Activated naive CD8-positive, alpha-beta T cell treated with anti-CD3 and anti-CD28 coated beads for 36 hours (primary cell): ENCODE results near the gene UBE3A. TPM values are rescaled to one million over a fixed set of nuclear protein-coding genes. Genes with fewer than 3 reads are reported as not detected.
"Not testable (repeated sequence)": the region's sequence is repeated elsewhere in the genome, so short reads cannot be mapped to it uniquely, and the experiment has no call there.

Experiments used
- DNase-seq: peaks from one replicate; pipeline ENCODE4 v3.0.0; 2021
- H3K27ac Mint-ChIP-seq: one replicate; pipeline ENCODE4 v1.8.0; 2022; ENCODE audit warnings: mild to moderate bottlenecking, moderate library complexity, mixed read lengths
- H3K27me3 Mint-ChIP-seq: one replicate; pipeline ENCODE4 v1.8.0; 2022; ENCODE audit warnings: mild to moderate bottlenecking, mixed read lengths
- H3K36me3 Mint-ChIP-seq: one replicate; pipeline ENCODE4 v1.8.0; 2021; ENCODE audit warnings: mild to moderate bottlenecking, mixed read lengths
- H3K4me1 Mint-ChIP-seq: one replicate; pipeline ENCODE4 v1.8.0; 2021; ENCODE audit warnings: mixed read lengths
- H3K4me3 Mint-ChIP-seq: one replicate; pipeline ENCODE4 v1.8.0; 2022; ENCODE audit warnings: mild to moderate bottlenecking, moderate library complexity, mixed read lengths
- H3K9me3 Mint-ChIP-seq: one replicate; pipeline ENCODE4 v1.8.0; 2022; ENCODE audit warnings: mixed read lengths
- total RNA-seq, 2 experiments: library from RNA; stranded (reverse); gene quantifications; one replicate each; pipeline ENCODE4 v1.2.3, GENCODE V29; 2021

Gene UBE3A
- total RNA-seq, 2 experiments from 2014 or later = 122 to 125 TPM

DNA sequence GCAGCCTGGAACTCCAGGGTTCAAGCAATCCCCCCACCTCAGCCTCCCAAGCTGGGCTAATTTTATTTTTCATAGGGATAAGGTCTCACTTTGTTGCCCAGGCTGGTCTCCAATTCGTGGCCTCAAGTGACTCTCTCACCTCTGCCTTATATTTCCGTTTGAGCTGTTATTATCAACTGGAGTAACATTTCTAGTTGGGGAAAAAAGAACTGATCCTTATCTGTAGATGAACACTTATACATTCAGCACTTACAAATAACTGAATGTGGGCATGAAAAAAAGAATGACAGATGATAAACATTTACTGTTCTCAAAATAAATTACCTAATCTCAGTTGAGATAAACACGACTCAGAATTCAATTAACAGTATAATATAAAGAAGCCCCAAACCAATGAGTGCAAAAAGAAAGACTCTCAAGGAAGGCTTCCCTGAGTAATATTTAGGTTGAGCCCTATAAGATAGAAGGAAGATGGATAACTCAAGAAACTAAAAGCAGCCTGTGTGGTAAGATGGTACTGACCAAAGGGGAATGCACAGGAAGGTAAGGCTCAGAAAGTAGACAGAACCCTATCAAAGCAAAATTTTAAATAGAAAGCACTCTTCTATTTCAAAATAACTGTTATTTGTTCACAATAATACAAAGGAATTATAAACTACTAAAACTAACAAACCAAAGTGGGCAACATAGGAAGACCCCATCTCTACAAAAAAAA is 11.8 kb downstream of the UBE3A start:
- Mint-ChIP-seq H3K4me3 (no peak overlapping the region), H3K9me3 (peaks cover 7% of the 10 kb centered on the region), H3K4me1 (peaks cover 46% of the 10 kb centered on the region), H3K27me3 (no peaks in the 10 kb centered on the region), H3K36me3 (peaks cover 56% of the 10 kb centered on the region), H3K27ac (no peak overlapping the region)
- no peak for DNase-seq

DNA sequence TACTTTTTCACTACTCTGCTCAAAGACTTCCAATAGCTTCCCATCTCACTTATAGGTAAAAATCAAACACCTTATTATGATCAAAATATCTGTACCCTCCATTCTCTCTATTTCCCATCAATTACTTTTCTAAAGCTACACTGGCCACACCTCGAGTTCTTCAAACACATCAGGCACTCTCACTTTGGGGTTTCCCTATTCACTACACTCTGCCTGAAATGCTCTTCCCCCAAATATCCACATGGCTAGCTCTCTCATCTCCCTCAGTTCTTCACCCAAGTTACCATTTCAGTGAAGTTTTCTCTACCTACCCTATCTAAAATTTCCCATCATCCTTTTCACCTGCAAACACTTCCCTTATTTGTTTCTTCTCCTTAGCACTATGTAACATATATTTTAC is 14.8 kb downstream of the UBE3A start:
- DNase-seq = no peak
- no peak overlapping the region for H3K4me3 Mint-ChIP-seq
- peaks cover 64% of the 10 kb centered on the region for H3K36me3 Mint-ChIP-seq
- peaks cover 41% of the 10 kb centered on the region for H3K4me1 Mint-ChIP-seq
- H3K27me3 Mint-ChIP-seq = no peaks in the 10 kb centered on the region
- H3K27ac Mint-ChIP-seq = no peak overlapping the region
- H3K9me3 Mint-ChIP-seq = peaks cover 24% of the 10 kb centered on the region

DNA sequence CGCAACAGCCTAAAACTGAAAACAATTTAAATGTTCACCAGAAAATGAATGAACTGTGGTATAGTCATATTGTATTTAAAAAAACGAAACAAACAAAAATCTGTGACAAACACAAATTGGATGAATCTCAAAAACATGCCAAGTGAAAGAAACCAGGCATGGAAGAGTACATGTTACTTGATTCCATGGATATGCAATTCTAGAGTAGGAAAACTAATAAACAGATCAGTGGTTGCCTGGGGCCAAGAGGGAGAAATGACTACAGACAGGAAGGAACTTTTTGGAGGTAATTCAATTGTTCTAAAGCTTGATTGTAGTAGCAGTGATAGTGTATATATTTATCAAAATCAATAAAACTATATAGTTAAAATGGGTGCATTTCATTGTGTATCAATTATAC is 16.8 kb downstream of the UBE3A start:
- H3K36me3 Mint-ChIP-seq = peaks cover 75% of the 10 kb centered on the region
- H3K9me3 Mint-ChIP-seq = peaks cover 30% of the 10 kb centered on the region
- no peak overlapping the region for H3K27ac Mint-ChIP-seq
- no peaks in the 10 kb centered on the region for H3K27me3 Mint-ChIP-seq
- no peak overlapping the region for H3K4me3 Mint-ChIP-seq
- H3K4me1 Mint-ChIP-seq = peaks cover 40% of the 10 kb centered on the region
- no peak for DNase-seq

DNA sequence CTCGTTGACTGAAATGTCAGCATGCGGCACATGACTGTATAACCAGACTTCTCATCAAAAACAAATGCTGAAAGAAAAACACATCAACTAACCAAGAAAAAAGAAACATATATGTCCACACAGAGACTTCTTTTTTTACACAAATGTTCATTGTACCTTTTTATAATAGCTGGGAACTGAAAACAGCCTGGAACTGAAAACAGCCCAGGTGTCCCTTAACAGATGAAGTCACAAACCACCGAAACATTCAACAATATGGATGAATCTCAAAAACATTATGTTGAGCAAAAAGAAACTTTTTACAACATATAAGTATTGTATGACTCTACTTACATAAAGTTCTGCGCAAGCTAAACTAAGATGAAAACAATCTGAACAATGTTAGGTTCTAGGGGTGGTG is 20.6 kb downstream of the UBE3A start:
- H3K4me1 Mint-ChIP-seq = peaks cover 53% of the 10 kb centered on the region
- peaks cover 39% of the 10 kb centered on the region for H3K9me3 Mint-ChIP-seq
- peaks cover 87% of the 10 kb centered on the region for H3K36me3 Mint-ChIP-seq
- DNase-seq = no peak
- H3K27me3 Mint-ChIP-seq = no peaks in the 10 kb centered on the region
- H3K4me3 Mint-ChIP-seq = no peak overlapping the region
- H3K27ac Mint-ChIP-seq = no peak overlapping the region

DNA sequence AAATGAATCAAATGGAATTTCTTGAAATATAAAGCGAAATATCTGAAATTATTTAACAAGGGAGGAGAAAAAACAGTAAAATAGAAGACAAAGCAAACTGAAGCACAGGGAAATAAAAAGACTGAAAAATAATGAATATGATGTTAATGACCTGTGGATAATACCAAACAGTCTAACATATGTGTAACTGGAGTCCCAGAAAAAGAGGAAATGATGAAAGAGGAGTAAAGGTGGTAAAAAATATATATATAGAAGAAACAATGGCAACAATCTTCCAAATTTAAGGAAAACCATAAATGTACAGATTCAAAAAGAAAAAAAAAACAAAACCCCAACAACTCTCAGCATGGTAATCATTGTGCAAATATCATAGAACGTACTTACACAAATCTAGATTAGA is 21.2 kb downstream of the UBE3A start:
- Mint-ChIP-seq H3K27me3 (no peaks in the 10 kb centered on the region), H3K27ac (no peak overlapping the region), H3K9me3 (peaks cover 39% of the 10 kb centered on the region), H3K4me1 (peaks cover 58% of the 10 kb centered on the region), H3K36me3 (peaks cover 90% of the 10 kb centered on the region), H3K4me3 (no peak overlapping the region)
- DNase-seq = no peak

DNA sequence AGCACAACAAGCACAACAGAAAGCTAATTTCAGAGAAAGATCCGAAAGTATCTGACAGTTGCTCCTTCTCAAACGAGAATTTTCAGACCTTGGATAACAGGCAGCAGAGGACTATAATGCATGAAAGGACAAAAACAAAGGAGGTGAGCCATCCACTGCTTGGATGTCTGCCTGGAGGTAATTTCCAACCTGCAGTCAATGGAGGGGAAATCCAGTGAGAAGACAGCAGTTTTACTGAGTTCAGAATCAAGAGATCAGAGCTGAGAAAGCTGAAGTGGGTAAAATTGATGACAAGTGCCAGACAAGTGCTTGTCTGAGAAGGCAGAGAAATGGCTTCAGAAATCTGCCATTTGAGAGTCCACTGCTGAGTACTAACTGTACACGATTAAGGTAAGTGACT is 22.1 kb downstream of the UBE3A start:
- H3K36me3 Mint-ChIP-seq = peaks cover 89% of the 10 kb centered on the region
- H3K9me3 Mint-ChIP-seq = peaks cover 38% of the 10 kb centered on the region
- peaks cover 59% of the 10 kb centered on the region for H3K4me1 Mint-ChIP-seq
- H3K27ac Mint-ChIP-seq = peak overlapping the region; percentile 27
- no peak for DNase-seq
- no peaks in the 10 kb centered on the region for H3K27me3 Mint-ChIP-seq
- no peak overlapping the region for H3K4me3 Mint-ChIP-seq

DNA sequence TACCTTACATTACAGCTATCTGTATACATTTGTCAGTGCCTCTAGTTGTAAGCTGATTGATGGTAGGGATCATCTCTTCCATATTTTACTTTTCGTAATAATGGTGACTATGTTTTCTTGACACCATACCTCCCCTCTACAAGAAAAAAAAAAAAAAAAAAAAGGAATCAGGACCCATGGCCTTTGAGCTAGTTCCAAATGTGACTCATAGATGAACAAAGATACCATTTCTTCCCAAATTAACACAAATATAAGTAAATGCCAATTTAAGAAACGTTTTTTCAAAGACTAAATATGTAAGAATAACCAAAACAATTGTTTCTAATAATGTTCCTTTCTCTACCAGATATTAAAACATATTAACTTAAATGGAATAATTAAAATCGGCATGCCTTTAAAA is 23.1 kb downstream of the UBE3A start:
- peaks cover 88% of the 10 kb centered on the region for H3K36me3 Mint-ChIP-seq
- H3K4me3 Mint-ChIP-seq = no peak overlapping the region
- no peak for DNase-seq
- H3K9me3 Mint-ChIP-seq = peaks cover 36% of the 10 kb centered on the region
- H3K27me3 Mint-ChIP-seq = no peaks in the 10 kb centered on the region
- peaks cover 60% of the 10 kb centered on the region for H3K4me1 Mint-ChIP-seq
- no peak overlapping the region for H3K27ac Mint-ChIP-seq

DNA sequence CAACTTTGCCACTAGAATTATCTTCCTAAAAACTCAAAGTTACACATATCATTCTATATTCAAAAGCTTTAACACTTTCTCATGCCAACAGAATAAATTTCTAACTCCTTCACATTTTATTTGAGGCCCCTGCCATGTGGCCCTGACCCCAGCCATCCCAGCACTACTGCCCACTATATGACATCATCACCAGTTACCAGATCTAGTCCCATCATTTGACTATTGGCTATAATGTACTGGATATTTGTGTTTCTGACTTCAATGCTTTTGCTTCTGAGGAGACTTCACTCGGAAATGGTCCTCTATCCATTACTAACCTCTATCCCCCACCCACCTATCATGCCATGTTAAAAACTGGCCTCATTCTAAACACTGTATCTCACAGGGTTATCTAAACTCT is 23.6 kb downstream of the UBE3A start:
- Mint-ChIP-seq H3K4me1 (peaks cover 60% of the 10 kb centered on the region), H3K27ac (no peak overlapping the region), H3K27me3 (no peaks in the 10 kb centered on the region), H3K9me3 (peaks cover 35% of the 10 kb centered on the region), H3K36me3 (peaks cover 86% of the 10 kb centered on the region), H3K4me3 (no peak overlapping the region)
- DNase-seq = no peak

DNA sequence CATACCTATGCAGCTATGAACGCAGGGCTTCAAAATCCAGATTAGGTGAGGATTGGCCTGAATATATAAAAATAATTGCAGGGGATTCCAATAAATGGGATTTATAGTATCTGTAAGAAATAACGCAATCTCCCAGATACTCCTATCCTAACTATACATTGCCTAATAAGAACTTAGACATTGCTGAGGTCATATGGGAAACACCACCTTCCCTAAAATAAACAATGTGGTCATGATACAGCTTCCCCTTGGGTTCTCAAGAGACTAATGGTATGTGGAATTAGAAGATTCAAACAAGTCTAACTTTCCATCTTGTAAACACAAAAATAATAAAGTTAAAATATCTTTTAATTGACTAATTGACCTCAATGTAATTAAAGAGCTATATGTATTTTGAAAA is 28.2 kb downstream of the UBE3A start:
- no peak for DNase-seq
- H3K4me1 Mint-ChIP-seq = peaks cover 49% of the 10 kb centered on the region
- no peak overlapping the region for H3K4me3 Mint-ChIP-seq
- H3K27me3 Mint-ChIP-seq = no peaks in the 10 kb centered on the region
- H3K9me3 Mint-ChIP-seq = peaks cover 25% of the 10 kb centered on the region
- H3K36me3 Mint-ChIP-seq = peaks cover 75% of the 10 kb centered on the region
- H3K27ac Mint-ChIP-seq = no peak overlapping the region

DNA sequence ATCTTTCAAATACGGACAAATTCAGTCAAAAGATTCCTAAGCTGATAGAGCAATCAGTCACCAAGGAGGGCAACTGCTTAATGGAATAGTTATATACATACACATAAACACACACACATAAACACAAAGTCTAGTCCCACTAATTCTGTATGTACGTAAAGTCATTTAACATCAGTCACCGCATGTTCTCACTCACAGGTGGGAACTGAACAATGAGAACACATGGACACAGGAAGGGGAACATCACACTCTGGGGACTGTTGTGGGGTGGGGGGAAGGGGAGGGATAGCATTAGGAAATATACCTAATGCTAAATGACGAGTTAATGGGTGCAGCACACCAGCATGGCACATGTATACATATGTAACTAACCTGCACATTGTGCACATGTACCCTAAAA is 29.1 kb downstream of the UBE3A start:
- H3K9me3 Mint-ChIP-seq = peaks cover 21% of the 10 kb centered on the region
- DNase-seq, H3K4me3 Mint-ChIP-seq, H3K27ac Mint-ChIP-seq, H3K27me3 Mint-ChIP-seq: not testable (repeated sequence)
- peaks cover 77% of the 10 kb centered on the region for H3K36me3 Mint-ChIP-seq
- H3K4me1 Mint-ChIP-seq = peaks cover 43% of the 10 kb centered on the region

DNA sequence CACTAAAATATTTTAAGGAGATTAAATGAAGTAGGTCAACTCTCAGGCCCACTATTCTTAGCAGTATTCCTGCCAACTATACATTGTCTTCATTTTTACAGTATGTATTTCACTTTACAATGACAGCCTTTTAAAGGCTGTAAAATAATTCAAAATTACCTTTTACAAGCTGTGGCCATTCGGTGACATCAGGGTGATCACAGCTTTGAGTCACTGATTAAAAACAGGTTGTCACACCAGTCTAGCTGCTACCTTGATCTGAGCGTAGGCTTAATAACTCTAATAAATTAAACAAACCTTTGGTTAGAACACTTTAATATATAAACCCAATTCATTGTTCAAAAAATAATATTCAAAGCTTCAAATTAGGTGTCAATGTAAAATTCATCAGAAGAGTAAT is 29.9 kb downstream of the UBE3A start:
- H3K27me3 Mint-ChIP-seq = no peaks in the 10 kb centered on the region
- peaks cover 77% of the 10 kb centered on the region for H3K36me3 Mint-ChIP-seq
- H3K27ac Mint-ChIP-seq = no peak overlapping the region
- H3K4me1 Mint-ChIP-seq = peaks cover 37% of the 10 kb centered on the region
- DNase-seq = no peak
- peaks cover 22% of the 10 kb centered on the region for H3K9me3 Mint-ChIP-seq
- no peak overlapping the region for H3K4me3 Mint-ChIP-seq

DNA sequence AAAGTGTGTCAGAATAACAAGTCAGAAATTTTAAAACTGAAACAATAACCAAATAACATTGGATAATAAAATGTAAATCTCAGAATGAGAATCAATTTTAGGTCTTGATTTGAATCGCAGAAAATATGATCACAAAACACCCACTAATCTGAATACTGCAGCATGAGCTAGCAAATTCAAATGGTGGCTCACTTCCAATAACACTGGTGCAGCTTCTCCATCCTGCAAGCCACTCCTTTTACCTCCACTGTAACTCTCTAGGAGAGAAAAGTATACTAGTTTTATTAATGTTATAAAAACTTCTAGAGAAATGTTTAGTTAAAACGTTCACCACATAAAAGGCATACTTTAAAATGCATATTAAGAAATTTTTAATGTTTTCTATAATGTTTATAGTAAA is 30.4 kb downstream of the UBE3A start:
- peaks cover 77% of the 10 kb centered on the region for H3K36me3 Mint-ChIP-seq
- no peak for DNase-seq
- H3K4me1 Mint-ChIP-seq = peaks cover 32% of the 10 kb centered on the region
- no peak overlapping the region for H3K4me3 Mint-ChIP-seq
- H3K27ac Mint-ChIP-seq = no peak overlapping the region
- peaks cover 20% of the 10 kb centered on the region for H3K9me3 Mint-ChIP-seq
- H3K27me3 Mint-ChIP-seq = no peaks in the 10 kb centered on the region

DNA sequence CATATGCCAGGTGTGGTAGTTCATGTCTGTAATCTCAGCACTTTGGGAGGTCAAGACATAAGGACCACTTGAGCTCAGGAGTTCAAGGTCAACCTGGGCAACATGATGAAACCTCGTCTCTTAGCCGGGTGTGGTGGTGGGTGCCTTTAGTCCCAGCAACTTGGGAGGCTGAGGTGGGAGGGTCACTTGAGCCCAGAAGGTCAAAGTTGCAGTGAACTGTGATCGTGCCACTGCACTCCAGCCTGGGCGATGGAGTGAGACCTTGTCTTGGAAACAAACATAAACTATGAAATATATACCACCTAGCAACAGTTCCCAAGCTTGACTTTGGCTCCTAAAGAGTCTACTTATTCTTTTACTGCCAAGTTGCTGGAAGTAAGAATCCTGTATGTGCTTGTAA is 30.9 kb downstream of the UBE3A start:
- Mint-ChIP-seq H3K9me3 (peaks cover 21% of the 10 kb centered on the region), H3K4me3 (no peak overlapping the region), H3K4me1 (peaks cover 28% of the 10 kb centered on the region), H3K36me3 (peaks cover 79% of the 10 kb centered on the region), H3K27ac (no peak overlapping the region), H3K27me3 (no peaks in the 10 kb centered on the region)
- no peak for DNase-seq

DNA sequence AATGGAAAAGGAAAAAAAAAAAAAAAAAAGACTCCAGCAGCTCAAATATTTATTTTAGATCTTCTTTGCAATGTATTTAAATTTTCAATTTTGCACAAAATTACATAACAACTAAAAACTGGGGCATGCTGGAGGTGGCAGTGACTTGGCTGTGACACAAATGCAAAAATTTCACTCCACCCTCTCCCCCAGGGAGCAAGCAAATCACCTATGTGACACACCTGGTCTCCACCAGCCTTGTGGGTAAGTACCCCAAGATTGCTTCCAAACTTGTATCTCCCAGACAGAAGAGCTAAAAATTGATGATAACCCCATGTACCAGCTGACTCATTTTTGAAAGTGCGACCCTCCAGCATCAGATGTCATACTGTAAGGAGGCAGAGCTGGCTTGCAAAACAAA is 32.0 kb downstream of the UBE3A start:
- Mint-ChIP-seq H3K27ac (peak overlapping the region; percentile 66), H3K4me3 (peak overlapping the region; percentile 38)

DNA sequence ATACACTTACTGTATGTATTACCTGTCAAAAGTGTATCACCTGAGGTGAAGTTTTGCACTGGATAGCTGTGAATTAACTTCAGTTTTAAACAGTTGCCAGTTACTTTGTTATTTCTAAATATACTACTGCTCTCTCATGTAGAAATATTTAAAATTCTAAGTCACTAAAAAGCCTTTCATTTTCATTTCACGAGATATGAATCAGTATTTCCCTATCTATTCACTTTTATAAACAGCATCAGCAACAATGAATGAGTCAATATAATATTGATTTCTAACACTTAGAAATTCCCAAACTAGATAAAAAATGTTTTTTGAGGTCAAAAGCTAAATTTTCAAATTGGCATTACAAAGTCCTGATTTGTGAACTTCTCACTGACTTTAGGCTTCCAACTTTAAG is 32.6 kb downstream of the UBE3A start:
- Mint-ChIP-seq H3K4me3 (peak overlapping the region; percentile 38), H3K4me1 (peaks cover 24% of the 10 kb centered on the region), H3K9me3 (peaks cover 22% of the 10 kb centered on the region)

More for the DNA sequence above, 32.0 kb downstream of the UBE3A start:
- DNase-seq = no peak
- Mint-ChIP-seq H3K27me3 (no peaks in the 10 kb centered on the region), H3K9me3 (peaks cover 26% of the 10 kb centered on the region), H3K36me3 (peaks cover 80% of the 10 kb centered on the region), H3K4me1 (peaks cover 24% of the 10 kb centered on the region)

DNA sequence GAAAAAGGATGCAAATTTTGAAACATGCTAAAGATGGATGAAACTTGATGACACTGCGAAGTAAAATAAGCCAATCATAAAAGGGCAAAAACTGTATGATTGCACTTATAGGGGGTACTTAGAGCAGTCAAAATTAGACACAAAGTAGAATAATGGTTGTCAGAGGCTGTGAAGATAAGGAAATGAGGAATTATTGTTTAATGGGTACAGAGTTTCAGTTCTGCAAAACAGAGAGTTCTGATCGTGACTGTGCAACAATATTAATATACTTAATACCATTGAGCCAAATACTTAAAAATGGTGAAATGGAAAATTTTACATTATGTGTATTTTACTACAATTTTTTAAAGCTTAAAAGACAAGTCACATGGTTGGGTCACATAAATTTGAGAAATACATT is 35.1 kb downstream of the UBE3A start:
- H3K9me3 Mint-ChIP-seq = peaks cover 20% of the 10 kb centered on the region
- H3K4me1 Mint-ChIP-seq = peaks cover 14% of the 10 kb centered on the region
- H3K36me3 Mint-ChIP-seq = peaks cover 85% of the 10 kb centered on the region
- H3K27me3 Mint-ChIP-seq = no peaks in the 10 kb centered on the region
- no peak overlapping the region for H3K27ac Mint-ChIP-seq
- DNase-seq = no peak
- no peak overlapping the region for H3K4me3 Mint-ChIP-seq

More for the DNA sequence above, 32.6 kb downstream of the UBE3A start:
- peak overlapping the region; percentile 66 for H3K27ac Mint-ChIP-seq
- DNase-seq = no peak
- no peaks in the 10 kb centered on the region for H3K27me3 Mint-ChIP-seq
- H3K36me3 Mint-ChIP-seq = peaks cover 80% of the 10 kb centered on the region
